ENCODE data around the gene GFOD1.
"Not testable (repeated sequence)": the region's sequence is repeated elsewhere in the genome, so short reads cannot be mapped to it uniquely, and the experiment has no call there.

GFOD1 gene

DNA sequence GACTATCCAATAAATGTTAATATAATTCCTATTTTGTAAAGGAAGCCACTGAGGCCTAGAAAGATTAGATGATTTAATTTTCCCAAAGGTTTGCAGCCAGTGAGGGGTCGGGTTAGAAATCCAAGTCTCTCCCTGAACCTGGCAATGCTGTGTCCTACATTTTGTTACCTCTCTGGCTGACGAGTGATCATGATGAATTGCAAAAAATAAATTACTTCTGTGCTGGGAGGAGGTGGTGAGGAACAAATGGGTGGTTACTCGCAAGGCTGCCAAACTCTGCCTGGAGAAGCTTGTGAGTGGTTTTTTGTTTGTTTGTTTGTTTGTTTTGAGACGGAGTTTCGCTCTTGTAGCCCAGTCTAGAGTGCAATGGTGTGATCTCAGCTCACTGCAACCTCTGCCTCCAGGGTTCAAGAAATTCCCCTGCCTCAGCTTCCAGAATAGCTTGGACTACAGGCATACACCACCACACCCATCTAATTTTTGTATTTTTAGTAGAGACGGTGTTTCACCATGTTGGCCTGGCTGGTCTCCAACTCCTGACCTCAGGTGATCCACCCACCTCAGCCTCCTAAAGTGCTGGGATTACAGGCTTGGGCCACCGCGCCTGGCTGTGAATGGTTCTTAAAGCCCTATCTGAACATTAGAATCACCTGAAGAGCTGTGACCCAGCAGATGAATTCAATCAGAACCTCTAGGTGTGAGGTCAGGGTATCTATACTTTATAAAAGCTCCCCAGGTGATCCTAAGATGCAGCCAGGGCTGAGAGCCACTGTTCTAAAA is 138.9 kb downstream of the GFOD1 start:
- no peak for DNase-seq

DNA sequence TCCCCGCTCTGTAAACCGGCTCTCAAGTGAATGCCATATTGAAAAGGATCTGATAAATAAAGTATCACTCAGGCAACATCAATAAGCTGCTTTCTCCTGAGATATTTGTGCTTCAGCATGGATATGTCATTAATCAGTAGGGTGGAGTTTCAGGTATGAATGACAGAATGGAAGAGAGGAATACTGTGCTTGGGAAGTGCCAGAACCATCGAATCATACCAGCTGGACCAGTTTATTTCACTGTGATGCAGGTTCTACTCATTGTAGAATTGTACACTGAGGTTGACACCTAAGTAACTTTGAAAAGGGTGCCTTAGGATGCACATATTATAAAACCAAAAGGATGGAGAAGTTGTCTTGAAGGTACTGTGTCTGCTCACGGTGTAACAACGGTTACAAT is 141.2 kb downstream of the GFOD1 start:
- no peak for DNase-seq

DNA sequence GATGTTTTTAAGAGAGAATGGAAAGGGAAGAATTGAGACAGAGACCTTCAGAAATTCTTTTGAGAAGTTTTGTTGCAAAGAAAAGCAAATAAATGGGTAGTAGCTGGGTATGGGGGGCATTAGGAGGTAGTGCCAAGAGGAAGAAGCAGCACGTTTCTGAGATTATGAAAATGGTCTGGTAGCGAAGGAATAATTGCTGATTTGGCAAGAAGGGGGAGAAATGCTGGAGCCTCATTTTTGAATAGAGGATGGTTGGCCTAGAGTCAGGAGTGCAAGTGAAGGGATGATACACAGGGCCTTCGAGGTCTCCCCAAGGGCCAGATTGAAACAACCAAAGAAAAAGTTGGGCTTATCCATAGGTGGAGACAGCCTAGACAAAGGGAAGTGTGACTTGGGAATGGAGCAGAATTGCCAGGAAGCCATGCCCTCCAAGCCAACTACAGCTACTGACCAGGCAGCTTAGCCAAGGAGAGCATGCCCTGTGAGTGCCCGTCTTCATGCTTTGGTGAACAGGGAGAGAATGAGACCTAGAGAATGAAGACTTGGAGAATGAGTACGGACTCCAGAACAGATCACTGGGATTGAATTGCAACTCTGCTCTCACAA is 144.9 kb downstream of the GFOD1 start:
- no peak for DNase-seq

DNA sequence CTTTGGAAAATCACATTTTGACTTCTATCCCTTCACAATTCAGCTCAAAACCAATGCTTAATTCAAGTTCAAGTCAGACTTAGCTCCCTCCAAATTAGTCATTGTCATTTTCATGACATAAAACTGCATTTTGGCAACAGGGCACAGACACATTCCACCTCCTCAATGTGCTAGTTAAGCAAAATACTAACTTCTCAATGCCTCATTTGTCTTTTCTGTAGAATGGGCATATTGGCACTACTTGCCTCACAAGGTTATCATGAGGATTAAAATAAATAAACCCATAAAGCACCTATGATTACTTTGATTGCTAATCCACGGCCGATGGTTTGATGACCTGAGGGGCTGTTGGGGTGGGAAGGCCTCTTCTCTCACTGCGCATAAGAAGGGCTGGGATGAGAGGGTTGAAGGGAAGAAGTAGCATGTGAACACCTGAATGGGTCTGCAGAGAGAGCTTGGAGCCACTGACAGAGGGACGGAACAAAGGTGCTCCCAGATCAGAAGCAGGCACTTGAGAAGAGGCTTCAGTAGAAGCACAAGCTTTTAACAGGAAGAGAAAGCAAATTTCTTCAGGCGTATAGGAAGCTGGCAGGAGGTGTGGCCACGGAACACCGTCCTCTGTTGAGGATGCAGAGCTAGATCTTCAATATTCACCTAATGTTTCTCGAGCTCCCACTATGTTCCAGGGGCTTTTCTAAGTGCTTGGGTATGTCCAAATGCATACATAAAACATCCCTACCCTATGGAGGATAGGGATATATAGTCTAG is 147.4 kb downstream of the GFOD1 start:
- no peak for DNase-seq

DNA sequence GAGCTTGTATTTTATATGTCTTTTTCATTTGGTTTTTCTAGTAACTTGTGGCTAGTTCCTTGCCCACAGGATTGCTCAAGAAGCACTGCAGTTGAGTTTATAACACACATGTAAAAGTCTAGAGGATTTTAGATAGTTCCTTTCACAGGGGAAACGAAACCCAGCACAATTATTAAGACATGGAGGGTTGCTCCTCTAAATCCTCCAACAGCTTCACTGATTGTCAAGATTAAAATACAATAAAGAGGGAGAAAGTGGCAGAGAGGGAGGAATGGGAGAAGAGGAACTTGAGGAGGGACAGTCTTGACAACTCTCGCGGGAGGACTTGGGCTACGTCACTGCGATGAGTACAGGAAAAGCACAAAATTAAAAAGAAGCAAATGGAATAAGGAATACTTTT is 149.4 kb downstream of the GFOD1 start:
- no peak for DNase-seq

DNA sequence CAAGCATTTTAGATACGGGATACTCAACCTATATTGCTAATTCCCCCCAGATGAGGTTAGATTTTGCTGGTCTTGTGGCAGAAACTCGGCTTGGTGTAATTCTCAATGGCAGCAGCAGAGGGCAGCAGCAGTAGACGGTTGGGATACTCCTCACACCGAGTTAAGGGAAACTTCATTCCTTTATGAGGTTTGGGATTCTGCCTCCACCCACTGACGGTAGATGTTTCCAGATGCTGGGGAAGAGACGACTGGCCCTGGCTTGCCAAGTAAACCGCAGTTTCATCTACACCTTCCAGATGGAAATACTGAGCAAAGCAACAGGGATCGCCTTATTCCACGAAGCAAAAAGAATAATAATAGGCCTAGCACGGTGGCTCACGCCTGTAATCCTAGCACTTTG is 150.8 kb downstream of the GFOD1 start:
- DNase-seq: peak; percentile 87

DNA sequence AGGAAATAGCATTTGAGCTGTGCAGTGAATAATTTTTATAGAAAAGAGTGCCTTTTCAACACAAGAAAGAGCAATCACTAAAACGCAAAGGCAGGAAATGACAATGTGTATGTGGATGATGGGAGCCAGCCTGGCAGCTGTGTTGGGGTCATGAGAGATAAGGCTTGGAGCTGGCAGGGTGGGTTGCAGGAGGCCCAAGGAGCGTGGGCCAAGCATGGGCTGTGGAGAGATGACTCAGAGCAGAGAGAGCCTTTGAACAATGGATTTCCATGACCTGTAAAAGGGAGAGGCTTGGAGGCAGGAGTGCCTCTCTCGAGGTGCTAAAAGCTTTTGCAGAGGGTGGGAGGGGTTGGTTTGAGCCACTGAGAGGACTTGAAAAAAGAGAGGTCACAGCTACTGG is 152.4 kb downstream of the GFOD1 start:
- DNase-seq: no peak

DNA sequence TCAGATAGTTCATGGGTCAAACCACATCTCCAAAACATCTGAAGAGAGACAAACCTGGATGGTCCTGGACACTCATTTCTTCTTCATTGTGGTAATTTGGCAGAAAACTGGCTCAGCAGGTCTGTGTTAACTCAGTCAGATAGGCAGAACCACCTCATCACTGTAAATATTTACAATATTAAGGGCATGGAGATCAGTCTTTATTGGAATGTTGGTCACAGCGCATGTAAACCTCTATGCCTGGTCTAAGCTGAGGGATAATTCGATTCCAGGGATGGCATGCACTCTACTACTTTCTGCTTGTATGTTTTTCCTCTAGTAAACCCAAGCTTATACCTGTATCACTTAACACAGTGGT is 155.1 kb downstream of the GFOD1 start:
- DNase-seq: no peak

DNA sequence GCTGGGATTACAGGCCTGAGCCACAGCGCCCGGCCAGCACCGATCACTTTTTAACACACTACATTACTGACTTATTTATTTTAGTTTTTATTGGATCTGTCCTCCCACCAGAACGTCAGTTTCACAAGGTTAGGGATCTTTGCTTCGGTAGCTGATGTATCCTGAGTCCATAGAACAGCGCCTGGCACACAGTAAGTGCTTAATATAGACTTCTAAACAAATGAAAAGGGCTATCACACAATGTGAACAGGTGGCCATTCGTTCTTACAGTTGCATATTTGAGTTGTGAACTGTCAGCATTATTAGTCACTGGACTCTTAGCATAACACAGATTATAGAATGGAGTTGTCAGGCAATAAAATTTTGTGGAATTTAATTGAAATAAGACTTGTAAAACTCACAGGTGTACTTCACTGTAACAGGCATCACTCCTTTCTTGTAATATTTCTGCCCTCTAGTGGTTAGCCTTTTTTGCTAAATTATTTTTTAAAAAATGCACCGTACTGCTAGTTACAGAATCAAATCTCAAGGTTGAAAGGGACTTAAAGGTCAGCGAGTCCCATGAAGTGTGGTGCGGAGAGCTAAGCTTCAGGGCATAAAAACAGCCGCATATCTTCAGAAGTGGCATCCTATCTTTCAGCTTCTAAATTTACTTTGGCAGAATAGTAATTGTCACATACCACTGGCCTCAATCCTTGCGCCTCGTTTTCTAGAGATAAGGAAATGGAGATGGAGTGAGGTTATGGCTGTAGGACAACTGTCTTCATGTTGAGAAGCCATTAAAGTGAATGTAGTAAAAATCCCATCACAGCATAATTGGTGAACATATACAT is 155.7 kb downstream of the GFOD1 start:
- peak; percentile 8 for DNase-seq

DNA sequence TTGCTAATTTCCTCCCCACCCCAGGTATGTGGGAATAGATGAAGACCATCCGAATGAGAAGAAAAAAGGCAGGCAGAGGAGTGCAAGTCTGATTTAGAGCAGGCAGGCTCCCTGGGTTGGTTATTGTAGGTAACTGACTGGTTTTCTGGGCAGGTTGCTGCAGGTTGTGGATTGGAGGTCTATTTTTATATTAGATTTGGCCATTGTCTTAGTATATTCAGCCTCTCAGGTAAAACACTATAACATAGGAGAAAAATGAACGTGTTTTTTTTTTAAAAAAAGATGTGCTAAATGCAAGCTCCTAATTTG is 158.6 kb downstream of the GFOD1 start:
- no peak for DNase-seq

DNA sequence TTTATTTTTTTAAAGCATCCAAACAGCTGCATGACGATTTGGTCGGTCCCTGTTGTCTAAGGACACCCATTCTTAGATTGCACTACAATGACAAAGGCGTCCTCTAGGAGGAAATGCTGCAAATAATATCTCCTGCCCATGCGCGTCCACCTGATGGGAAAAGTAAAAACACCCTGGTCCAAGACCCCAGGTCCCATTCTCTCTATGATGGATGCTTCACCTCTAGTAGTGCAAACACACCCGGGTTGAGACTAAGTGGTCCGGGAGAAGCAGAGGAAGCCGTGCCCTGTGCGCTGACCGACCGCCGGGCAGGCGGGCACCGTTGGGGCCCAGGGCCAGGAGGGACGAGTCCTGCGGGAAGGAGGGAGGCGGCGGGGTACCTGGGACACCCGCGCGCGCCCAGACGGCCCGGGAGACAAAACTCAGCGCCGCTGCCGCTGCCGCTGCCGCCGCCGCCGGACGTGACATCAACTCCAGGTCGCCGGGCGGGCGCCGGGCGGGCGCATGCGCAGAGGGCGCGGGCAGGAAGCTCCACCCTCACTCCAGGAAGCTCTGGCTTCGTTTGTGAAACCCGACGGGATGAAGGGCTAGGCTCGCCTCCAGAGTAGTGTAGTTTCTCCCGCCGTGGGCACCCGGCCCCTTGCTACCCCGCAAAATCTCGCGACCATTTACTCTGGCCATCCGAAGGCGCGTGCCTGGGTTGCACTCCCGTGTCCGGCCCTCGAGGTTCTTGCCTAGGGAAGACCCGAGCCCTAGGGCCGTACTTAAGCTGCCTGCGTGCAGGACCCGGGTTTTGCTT is 159.1 kb downstream of the GFOD1 start, which contains the start of gene TBC1D7:
TBC1D7 (minus strand) TSS at position 462 of the 799 bp plus-strand sequence. CDS start 1,639 bp downstream, outside the sequence.
- DNase-seq: peak; percentile 84

DNA sequence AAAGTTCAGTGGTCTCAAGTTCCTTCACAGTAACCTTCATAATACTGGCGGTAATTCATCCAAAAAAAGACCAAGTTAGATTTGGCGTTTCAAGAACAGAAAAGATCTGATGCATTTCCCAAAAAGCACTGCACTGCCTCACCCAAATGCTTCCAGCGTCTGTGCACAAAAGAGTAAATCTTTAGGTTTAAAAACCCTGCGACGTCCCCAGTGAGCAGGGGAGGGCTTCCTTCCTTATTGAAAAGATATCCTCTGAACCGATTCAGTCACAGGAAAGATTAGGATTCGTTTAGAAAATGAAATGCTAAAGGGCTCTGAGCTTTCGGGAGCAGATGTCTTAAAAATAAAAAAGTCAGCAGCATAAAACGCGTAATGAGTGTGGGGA is 159.7 kb downstream of the GFOD1 start:
- DNase-seq: no peak

DNA sequence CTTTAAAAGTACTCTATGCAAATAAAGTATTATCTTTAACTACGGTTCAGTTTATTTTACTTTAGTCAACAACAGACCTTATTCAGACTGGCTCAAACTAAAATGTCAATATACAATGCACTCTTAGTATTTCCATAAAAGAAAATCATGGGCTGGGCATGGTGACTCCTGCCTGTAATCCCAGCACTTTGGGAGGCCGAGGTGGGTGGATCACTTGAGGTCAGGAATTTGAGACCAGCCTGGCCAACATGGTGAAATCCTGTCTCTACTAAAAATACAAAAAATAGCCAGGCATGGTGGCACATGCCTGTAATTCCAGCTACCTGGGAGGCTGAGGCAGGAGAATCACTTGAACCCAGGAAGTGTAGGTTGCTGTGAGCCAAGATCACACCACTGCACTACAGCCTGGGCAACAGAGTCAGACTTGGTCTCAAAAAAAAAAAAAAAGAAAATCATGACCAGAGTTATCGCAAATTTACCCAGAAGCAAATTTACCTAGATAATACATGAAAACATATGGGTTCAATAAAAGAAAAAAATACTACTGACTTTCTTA is 161.3 kb downstream of the GFOD1 start:
- not testable (repeated sequence) for DNase-seq

DNA sequence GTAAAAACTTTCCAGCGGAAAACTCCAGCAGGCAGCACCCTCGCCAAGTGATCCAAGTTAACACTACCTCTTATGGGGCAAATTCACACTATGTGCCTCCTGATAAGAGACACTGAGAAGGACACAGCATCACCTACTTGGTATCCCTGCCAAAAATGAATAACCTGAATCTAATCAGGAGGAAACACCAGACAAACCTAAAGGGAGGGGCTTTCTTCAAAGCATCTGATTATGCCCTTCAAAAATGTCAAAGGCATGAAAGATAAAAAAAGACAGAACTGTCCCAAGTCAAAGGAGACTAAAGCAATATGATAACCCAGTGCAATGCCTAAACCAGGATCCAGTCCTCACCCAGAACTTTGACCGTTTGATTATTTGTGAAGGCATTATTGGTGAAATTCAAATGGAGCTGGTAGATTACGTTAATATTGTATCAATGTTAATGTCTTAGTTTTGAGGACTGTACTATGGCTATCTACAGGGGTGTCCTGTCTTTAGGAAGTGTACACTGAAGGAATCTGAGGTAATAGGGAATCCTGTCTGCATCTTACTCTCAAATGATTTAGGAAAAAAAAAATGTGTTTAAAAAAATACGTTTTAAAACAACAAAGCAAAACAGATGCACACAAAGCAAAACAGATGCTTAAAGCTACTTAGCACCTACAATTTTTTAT is 167.4 kb downstream of the GFOD1 start:
- no peak for DNase-seq

DNA sequence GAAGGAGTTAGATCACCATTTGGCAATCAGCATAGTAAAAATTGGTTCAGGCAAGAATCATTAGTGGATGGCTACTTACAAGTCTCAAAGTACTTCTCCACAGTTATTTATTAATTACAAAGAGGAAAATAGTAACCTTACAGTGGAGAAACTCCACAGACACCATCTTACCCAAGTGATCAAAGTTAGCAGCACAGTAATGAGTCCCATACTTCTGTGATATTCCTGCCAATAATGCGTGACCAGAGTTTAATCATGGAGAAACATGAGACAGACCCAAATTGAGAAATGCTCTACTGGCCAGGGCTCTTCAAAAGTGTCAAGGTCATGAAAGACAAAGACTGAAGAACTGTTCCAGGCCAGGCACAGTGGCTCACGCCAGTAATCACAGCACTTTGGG is 168.6 kb downstream of the GFOD1 start:
- DNase-seq: no peak

DNA sequence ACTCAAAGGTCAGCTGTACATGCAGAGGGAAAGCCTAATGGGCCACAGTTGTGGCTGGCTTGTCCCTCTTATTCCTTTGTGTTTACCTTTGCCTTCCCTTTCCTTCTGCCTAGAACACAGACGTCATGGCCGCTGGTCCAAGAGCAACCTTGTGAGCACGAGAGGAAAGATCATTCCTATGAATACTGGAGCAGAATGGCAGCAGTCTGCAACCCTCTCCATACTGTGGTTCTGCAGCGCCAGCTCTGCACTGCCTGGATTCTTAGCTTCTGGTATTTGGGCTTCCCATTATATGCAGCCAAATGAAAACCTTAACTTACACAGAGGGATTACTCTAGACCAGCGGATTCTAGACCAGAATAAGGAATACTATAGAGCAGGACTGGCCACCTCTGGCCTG is 171.5 kb downstream of the GFOD1 start:
- no peak for DNase-seq

DNA sequence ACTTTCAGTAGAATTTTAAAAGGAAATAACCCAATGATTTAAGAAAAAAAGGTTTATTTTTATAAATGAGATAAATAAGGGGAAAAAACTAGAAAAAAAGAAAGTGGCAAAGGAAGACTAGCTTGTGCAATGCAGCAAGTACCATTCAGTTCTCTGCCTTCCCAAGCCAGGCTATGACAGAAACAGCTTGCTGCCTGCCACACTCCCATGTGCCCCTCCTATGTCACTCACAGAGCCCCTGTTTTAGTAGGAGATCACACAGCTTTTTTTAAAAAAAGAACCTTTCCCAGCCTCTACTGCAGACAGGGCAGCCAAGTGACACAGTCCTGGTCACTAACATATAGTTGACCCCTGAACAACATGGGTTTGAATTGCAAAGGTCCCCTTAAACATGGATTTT is 172.6 kb downstream of the GFOD1 start:
- no peak for DNase-seq

DNA sequence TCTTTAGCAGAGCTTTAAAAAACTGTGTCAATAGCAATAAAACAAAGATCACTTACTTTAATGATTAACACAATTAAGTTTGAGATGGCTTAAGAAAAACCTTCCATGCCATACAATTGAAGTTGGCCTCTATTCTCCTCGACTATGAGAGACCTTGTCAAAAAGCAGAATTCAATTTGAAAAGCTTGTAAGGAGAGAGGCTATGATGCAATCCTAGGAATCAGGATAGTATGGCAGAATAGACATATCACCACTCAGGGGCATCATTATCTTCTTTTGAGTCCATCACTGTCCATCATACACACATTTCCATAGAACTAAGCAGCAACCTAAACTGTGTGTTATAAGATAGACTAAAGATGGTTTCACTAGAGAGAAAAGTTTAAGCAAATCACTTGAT is 176.2 kb downstream of the GFOD1 start:
- DNase-seq: no peak

DNA sequence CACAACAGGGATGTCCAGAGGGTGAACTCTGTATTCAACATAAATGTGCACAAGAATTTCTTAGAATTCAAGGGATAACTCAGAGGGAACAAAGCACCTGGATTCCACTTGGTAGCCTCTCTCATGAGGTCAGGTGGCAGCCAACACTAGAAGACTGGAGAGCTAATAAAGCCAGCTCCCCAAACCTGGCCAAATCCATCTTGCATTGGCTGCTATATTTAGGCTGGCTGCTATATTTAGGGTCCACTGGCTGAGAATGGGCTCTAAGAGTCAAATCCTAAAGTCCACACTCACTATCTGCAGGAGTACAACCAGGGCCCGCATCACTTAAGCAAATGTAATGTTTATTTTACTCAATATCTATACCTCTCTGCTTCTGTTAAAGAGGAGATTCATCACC is 179.1 kb downstream of the GFOD1 start:
- DNase-seq: no peak

All from NCI-H1694 (cell line).